H9 (cell line): Measurements from ENCODE around the gene RNF31. TPM values are rescaled to one million over a fixed set of nuclear protein-coding genes. Genes with fewer than 3 reads are reported as not detected.

Experiments used
- DNase-seq: peaks from one replicate; pipeline ENCODE4 v3.0.0-alpha.2; 2017
- H2AFZ ChIP-seq: one replicate; pipeline ENCODE4 v1.6.1; 2013; ENCODE audit warnings: mild to moderate bottlenecking, low read length, control low read depth, moderate library complexity
- H2AK5ac ChIP-seq: 2 replicates; pipeline ENCODE4 v1.6.1; 2013; ENCODE audit warnings: low read length, control low read depth, mixed read lengths; ENCODE audit not compliant: insufficient read length
- H2BK120ac ChIP-seq: one replicate; pipeline ENCODE4 v1.6.1; 2013; ENCODE audit warnings: low read depth, mild to moderate bottlenecking, low read length, control low read depth, inconsistent platforms; ENCODE audit not compliant: poor library complexity, severe bottlenecking
- H2BK12ac ChIP-seq: 2 replicates; pipeline ENCODE4 v1.6.1; 2013; ENCODE audit warnings: low read length, control low read depth, mixed read lengths, low read depth; ENCODE audit not compliant: insufficient read length
- H2BK15ac ChIP-seq: 2 replicates; pipeline ENCODE4 v1.6.1; 2013; ENCODE audit warnings: low read depth, low read length, control low read depth
- H2BK20ac ChIP-seq: one replicate; pipeline ENCODE4 v1.6.1; 2013; ENCODE audit warnings: low read depth, mild to moderate bottlenecking, low read length, control low read depth, inconsistent platforms; ENCODE audit not compliant: poor library complexity, severe bottlenecking
- H2BK5ac ChIP-seq: 2 replicates; pipeline ENCODE4 v1.6.1; 2013; ENCODE audit warnings: low read length, control low read depth, mixed read lengths; ENCODE audit not compliant: insufficient read length
- H3K14ac ChIP-seq: 2 replicates; pipeline ENCODE4 v1.6.1; 2013; ENCODE audit warnings: low read length, control low read depth; ENCODE audit not compliant: insufficient read depth
- H3K18ac ChIP-seq: 2 replicates; pipeline ENCODE4 v1.6.1; 2013; ENCODE audit warnings: low read depth, mild to moderate bottlenecking, mixed read lengths, low read length, control low read depth; ENCODE audit not compliant: insufficient read length
- H3K23ac ChIP-seq: 2 replicates; pipeline ENCODE4 v1.6.1; 2013; ENCODE audit warnings: low read length, control low read depth, mixed read lengths, low read depth; ENCODE audit not compliant: insufficient read length
- H3K23me2 ChIP-seq: 2 replicates; pipeline ENCODE4 v1.6.1; 2013; ENCODE audit warnings: low read depth, mild to moderate bottlenecking, mixed read lengths, low read length, control low read depth; ENCODE audit not compliant: insufficient read length, poor library complexity, severe bottlenecking
- H3K27ac ChIP-seq: 2 replicates; pipeline ENCODE4 v1.5.1; 2013; ENCODE audit warnings: low read length, control low read depth, mixed read lengths, low read depth; ENCODE audit not compliant: insufficient read length
- H3K27me3 ChIP-seq: 2 replicates; pipeline ENCODE4 v1.6.1; 2013; ENCODE audit warnings: low read length, control low read depth, inconsistent platforms; ENCODE audit not compliant: insufficient read depth
- H3K4ac ChIP-seq: 2 replicates; pipeline ENCODE4 v1.6.1; 2013; ENCODE audit warnings: low read depth, mild to moderate bottlenecking, control low read depth, inconsistent platforms, low read length, moderate library complexity
- H3K4me1 ChIP-seq: 2 replicates; pipeline ENCODE4 v1.6.1; 2013; ENCODE audit warnings: low read length, control low read depth, inconsistent platforms; ENCODE audit not compliant: insufficient read depth
- H3K4me2 ChIP-seq: 2 replicates; pipeline ENCODE4 v1.6.1; 2013; ENCODE audit warnings: low read length, control low read depth, mixed read lengths; ENCODE audit not compliant: insufficient read length, insufficient read depth
- H3K56ac ChIP-seq: 2 replicates; pipeline ENCODE4 v1.6.1; 2013; ENCODE audit warnings: low read depth, mild to moderate bottlenecking, mixed read lengths, low read length, control low read depth; ENCODE audit not compliant: insufficient read length
- H3K79me1 ChIP-seq: 2 replicates; pipeline ENCODE4 v1.6.1; 2013; ENCODE audit warnings: low read depth, mild to moderate bottlenecking, moderate library complexity, low read length, control low read depth, inconsistent platforms; ENCODE audit not compliant: insufficient read depth, poor library complexity, severe bottlenecking
- H3K79me2 ChIP-seq: 2 replicates; pipeline ENCODE4 v1.6.1; 2013; ENCODE audit warnings: low read length, control low read depth, inconsistent platforms; ENCODE audit not compliant: insufficient read depth
- H3K9ac ChIP-seq: 2 replicates; pipeline ENCODE4 v1.6.1; 2013; ENCODE audit warnings: low read length, control low read depth, mixed read lengths; ENCODE audit not compliant: insufficient read length; ENCODE audit errors: extremely low read depth
- H3K9me3 ChIP-seq: one replicate; pipeline ENCODE4 v1.6.1; 2013; ENCODE audit warnings: low read depth, low read length, inconsistent platforms; ENCODE audit not compliant: control insufficient read depth
- H3T11ph ChIP-seq: one replicate; pipeline ENCODE4 v1.6.1; 2013; ENCODE audit warnings: mild to moderate bottlenecking, low read length, control low read depth, inconsistent platforms
- H4K20me1 ChIP-seq: one replicate; pipeline ENCODE4 v1.6.1; 2013; ENCODE audit not compliant: control insufficient read depth, insufficient read length, insufficient read depth
- H4K5ac ChIP-seq: 2 replicates; pipeline ENCODE4 v1.6.1; 2013; ENCODE audit warnings: low read depth, mild to moderate bottlenecking, mixed read lengths, low read length, control low read depth; ENCODE audit not compliant: insufficient read length
- H4K8ac ChIP-seq: replicated peaks from 2 replicates; pipeline ENCODE4 v1.6.1; 2013; ENCODE audit warnings: low read length, control low read depth, mixed read lengths, low read depth; ENCODE audit not compliant: insufficient read length
- H4K91ac ChIP-seq: 2 replicates; pipeline ENCODE4 v1.6.1; 2013; ENCODE audit warnings: low read depth, mild to moderate bottlenecking, moderate library complexity, mixed read lengths, low read length, control low read depth; ENCODE audit not compliant: insufficient read length
- H3K27ac Mint-ChIP-seq, 3 experiments: 2 replicates in 2 of 3; 3 replicates in 1 of 3; pipeline ENCODE4 v1.8.0; 2020 to 2021; ENCODE audit warnings: mixed read lengths in 3 of 3, mild to moderate bottlenecking in 1 of 3, moderate library complexity in 1 of 3
- H3K27me3 Mint-ChIP-seq: 2 replicates; pipeline ENCODE4 v1.8.0; 2021; ENCODE audit warnings: low read depth, mild to moderate bottlenecking, moderate library complexity, mixed read lengths
- H3K36me3 Mint-ChIP-seq, 3 experiments: 2 replicates in 2 of 3; 3 replicates in 1 of 3; pipeline ENCODE4 v1.8.0; 2020 to 2021; ENCODE audit warnings: low read depth in 3 of 3, mixed read lengths in 3 of 3; ENCODE audit not compliant: insufficient read depth in 1 of 3
- H3K4me1 Mint-ChIP-seq, 2 experiments: 2 replicates each; pipeline ENCODE4 v1.8.0; 2020; ENCODE audit warnings: mixed read lengths in 2 of 2
- H3K4me3 Mint-ChIP-seq, 2 experiments: 2 replicates in 1 of 2; 3 replicates in 1 of 2; pipeline ENCODE4 v1.8.0; 2020 to 2021; ENCODE audit warnings: mild to moderate bottlenecking in 2 of 2, mixed read lengths in 2 of 2, moderate library complexity in 1 of 2
- H3K9me3 Mint-ChIP-seq, 2 experiments: 2 replicates in 1 of 2; 3 replicates in 1 of 2; pipeline ENCODE4 v1.8.0; 2020; ENCODE audit warnings: mild to moderate bottlenecking in 2 of 2, mixed read lengths in 2 of 2, moderate library complexity in 1 of 2
- WGBS: extraction: QIAGEN DNeasy Blood & Tissue Kit; methylation state at CpG from one replicate; pipeline ENCODE4 v1.1.7; 2013; ENCODE audit warnings: missing lambda C conversion rate, low lambda C conversion rate, mixed read lengths; ENCODE audit not compliant: insufficient read length; ENCODE audit errors: extremely low coverage; 5-methylcytosine and 5-hydroxymethylcytosine counted together
- total RNA-seq: library from RNA; stranded (reverse); gene quantifications from 2 replicates; pipeline ENCODE4 v1.2.1, GENCODE V29; 2021
- TF ChIP-seq, protein P1 (sequence below): fragments of 200-600 bp; sonication (generic); conservative IDR thresholded peaks from 3 replicates; pipeline ENCODE4 v1.8.0; 2021; ENCODE audit warnings: antibody characterized with exemption, mild to moderate bottlenecking

The RNF31 gene
- total RNA-seq, 1 experiment from 2014 or later, result 87.3 TPM

DNA sequence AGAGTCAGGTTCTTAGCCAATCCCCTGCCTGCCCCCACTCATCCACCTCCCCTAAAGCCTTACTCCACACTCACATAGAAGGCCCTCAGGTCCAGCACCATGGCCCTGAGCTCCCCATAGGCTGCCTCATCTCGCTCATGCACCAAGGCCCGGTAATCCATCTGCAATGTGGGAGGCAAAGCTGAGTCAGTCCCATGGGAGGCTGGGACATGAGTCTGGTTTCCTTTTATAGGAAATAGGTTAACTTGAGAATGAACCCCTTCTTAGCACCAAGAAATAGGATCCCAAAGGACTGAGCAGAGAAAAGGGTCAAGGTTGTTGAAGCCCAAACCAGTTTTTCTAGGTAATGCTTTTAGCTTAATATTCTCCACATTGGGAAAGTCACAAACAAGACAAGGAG, 3.8 kb upstream of the RNF31 start:
- H3K27me3 ChIP-seq, result no peaks in the 10 kb centered on the region
- H2BK120ac ChIP-seq, result no peak overlapping the region
- H3K23me2 ChIP-seq, result peaks cover 19% of the 10 kb centered on the region
- H3K4me1 Mint-ChIP-seq, result peaks cover 30 to 33% of the 10 kb centered on the region in 2 experiments
- no peaks in the 10 kb centered on the region for H3K9me3 Mint-ChIP-seq
- H3K56ac ChIP-seq, result no peak overlapping the region
- no peaks in the 10 kb centered on the region for H3K27me3 Mint-ChIP-seq
- H3K79me1 ChIP-seq, result peaks cover 7% of the 10 kb centered on the region
- H2BK15ac ChIP-seq, result no peak overlapping the region
- H3K4me2 ChIP-seq, result no peak overlapping the region
- H3K9ac ChIP-seq, result no peak overlapping the region
- H3T11ph ChIP-seq, result no peak overlapping the region
- H2AK5ac ChIP-seq, result no peak overlapping the region
- H3K79me2 ChIP-seq, result peaks cover 10% of the 10 kb centered on the region; the same call in 1 of the 2 replicates
- H4K20me1 ChIP-seq, result no peaks in the 10 kb centered on the region
- H3K18ac ChIP-seq, result no peak overlapping the region
- H3K9me3 ChIP-seq, result no peaks in the 10 kb centered on the region
- no peak overlapping the region for H4K91ac ChIP-seq
- H3K27ac Mint-ChIP-seq, result no peak overlapping the region
- DNase-seq, result no peak
- no peak overlapping the region for H3K23ac ChIP-seq
- no peak overlapping the region for H3K4ac ChIP-seq
- H4K5ac ChIP-seq, result no peak overlapping the region
- H3K4me3 Mint-ChIP-seq, result no peak overlapping the region
- no peak overlapping the region for H3K14ac ChIP-seq
- no peak overlapping the region for H3K27ac ChIP-seq
- H2BK5ac ChIP-seq, result no peak overlapping the region
- TF ChIP-seq, protein P1, sequence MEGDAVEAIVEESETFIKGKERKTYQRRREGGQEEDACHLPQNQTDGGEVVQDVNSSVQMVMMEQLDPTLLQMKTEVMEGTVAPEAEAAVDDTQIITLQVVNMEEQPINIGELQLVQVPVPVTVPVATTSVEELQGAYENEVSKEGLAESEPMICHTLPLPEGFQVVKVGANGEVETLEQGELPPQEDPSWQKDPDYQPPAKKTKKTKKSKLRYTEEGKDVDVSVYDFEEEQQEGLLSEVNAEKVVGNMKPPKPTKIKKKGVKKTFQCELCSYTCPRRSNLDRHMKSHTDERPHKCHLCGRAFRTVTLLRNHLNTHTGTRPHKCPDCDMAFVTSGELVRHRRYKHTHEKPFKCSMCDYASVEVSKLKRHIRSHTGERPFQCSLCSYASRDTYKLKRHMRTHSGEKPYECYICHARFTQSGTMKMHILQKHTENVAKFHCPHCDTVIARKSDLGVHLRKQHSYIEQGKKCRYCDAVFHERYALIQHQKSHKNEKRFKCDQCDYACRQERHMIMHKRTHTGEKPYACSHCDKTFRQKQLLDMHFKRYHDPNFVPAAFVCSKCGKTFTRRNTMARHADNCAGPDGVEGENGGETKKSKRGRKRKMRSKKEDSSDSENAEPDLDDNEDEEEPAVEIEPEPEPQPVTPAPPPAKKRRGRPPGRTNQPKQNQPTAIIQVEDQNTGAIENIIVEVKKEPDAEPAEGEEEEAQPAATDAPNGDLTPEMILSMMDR, result no peak
- H2BK20ac ChIP-seq, result no peak overlapping the region
- H3K4me1 ChIP-seq, result no peaks in the 10 kb centered on the region
- WGBS, result no CpG with 5 or more reads among the region's 2 CpGs
- no peak overlapping the region for H2AFZ ChIP-seq
- H2BK12ac ChIP-seq, result no peak overlapping the region
- peaks cover 17 to 44% (median 43%) of the 10 kb centered on the region in 3 experiments for H3K36me3 Mint-ChIP-seq
- no peak overlapping the region for H4K8ac ChIP-seq
